Neutrophil (primary cell): ENCODE results near the gene ACOX2.

ENCODE experiments used
- H3K27ac ChIP-seq: fragments of 200-600 bp; sonication (generic); 2 replicates; pipeline ENCODE4 v1.5.1; 2016; ENCODE audit warnings: mild to moderate bottlenecking, moderate library complexity
- H3K27me3 ChIP-seq: fragments of 200-600 bp; sonication (generic); 2 replicates; pipeline ENCODE4 v1.6.0; 2016; ENCODE audit warnings: mild to moderate bottlenecking
- H3K36me3 ChIP-seq: fragments of 200-600 bp; sonication (generic); 2 replicates; pipeline ENCODE4 v1.5.1; 2017
- H3K4me1 ChIP-seq, 2 experiments: fragments of 200-600 bp in 1 of 2; sonication (generic) in 1 of 2; 1 replicate in 1 of 2; 2 replicates in 1 of 2; pipeline versions ENCODE4 v1.5.1 to v1.6.1; 2013 to 2016; ENCODE audit warnings: low read depth in 1 of 2, low read length in 1 of 2, mild to moderate bottlenecking in 1 of 2, moderate library complexity in 1 of 2; ENCODE audit not compliant: control insufficient read depth in 1 of 2, insufficient read depth in 1 of 2
- H3K4me3 ChIP-seq, 2 experiments: fragments of 200-600 bp in 1 of 2; sonication (generic) in 1 of 2; 1 replicate in 1 of 2; 2 replicates in 1 of 2; pipeline ENCODE4 v1.5.1; 2013 to 2016; ENCODE audit warnings: low read depth in 1 of 2, low read length in 1 of 2, mild to moderate bottlenecking in 1 of 2, moderate library complexity in 1 of 2
- H3K9me3 ChIP-seq: fragments of 200-600 bp; sonication (generic); 2 replicates; pipeline ENCODE4 v1.5.1; 2016
- TF ChIP-seq, protein P1 (sequence below): fragments of 200-600 bp; sonication (generic); IDR thresholded peaks from 2 replicates; pipeline ENCODE4 v1.5.1; 2016; ENCODE audit warnings: antibody characterized with exemption

The ACOX2 gene

DNA sequence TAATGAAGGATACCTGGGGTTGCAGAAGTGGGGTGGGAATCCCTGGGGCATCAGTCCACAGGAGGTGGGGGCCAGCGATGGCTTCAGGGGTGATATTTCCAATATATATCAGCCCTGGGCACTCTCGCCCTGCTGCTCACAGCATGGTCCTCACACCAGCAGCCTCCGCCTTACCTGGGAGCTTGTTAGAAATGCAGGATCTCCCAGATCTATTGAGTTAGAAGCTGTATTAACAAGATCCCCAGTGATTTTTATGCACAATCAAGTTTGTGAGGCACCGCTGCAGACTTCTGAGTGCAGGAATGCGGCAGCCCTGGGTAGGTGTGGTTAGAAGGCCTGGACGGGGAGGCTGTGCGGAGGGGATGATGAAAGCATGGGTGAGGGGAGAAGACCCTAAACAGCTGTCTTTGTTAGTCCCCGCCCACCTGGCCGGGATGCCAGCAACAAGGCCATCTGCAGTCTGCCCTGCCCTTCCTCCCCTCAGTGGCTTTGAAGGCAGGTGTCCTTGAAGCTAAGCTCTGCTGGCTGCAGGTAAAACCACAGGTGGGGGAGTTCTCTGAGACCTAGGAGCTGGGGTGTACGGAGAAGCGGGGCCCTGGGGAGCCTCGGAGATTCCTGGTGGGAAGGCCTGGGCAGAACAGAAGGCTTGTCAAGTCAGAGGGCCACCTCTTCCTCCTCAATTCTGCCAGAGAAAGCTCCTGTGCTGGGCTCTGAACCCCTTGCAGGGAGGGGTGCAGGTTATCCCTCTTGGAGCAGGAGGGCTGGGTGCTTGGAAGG, 28.8 kb upstream of the ACOX2 start:
- H3K4me3 ChIP-seq: no peak overlapping the region
- TF ChIP-seq, protein P1, sequence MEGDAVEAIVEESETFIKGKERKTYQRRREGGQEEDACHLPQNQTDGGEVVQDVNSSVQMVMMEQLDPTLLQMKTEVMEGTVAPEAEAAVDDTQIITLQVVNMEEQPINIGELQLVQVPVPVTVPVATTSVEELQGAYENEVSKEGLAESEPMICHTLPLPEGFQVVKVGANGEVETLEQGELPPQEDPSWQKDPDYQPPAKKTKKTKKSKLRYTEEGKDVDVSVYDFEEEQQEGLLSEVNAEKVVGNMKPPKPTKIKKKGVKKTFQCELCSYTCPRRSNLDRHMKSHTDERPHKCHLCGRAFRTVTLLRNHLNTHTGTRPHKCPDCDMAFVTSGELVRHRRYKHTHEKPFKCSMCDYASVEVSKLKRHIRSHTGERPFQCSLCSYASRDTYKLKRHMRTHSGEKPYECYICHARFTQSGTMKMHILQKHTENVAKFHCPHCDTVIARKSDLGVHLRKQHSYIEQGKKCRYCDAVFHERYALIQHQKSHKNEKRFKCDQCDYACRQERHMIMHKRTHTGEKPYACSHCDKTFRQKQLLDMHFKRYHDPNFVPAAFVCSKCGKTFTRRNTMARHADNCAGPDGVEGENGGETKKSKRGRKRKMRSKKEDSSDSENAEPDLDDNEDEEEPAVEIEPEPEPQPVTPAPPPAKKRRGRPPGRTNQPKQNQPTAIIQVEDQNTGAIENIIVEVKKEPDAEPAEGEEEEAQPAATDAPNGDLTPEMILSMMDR: no peak
- H3K9me3 ChIP-seq: no peaks in the 10 kb centered on the region
- H3K27me3 ChIP-seq: no peaks in the 10 kb centered on the region
- no peaks in the 10 kb centered on the region for H3K4me1 ChIP-seq
- no peak overlapping the region for H3K27ac ChIP-seq
- H3K36me3 ChIP-seq: no peaks in the 10 kb centered on the region

DNA sequence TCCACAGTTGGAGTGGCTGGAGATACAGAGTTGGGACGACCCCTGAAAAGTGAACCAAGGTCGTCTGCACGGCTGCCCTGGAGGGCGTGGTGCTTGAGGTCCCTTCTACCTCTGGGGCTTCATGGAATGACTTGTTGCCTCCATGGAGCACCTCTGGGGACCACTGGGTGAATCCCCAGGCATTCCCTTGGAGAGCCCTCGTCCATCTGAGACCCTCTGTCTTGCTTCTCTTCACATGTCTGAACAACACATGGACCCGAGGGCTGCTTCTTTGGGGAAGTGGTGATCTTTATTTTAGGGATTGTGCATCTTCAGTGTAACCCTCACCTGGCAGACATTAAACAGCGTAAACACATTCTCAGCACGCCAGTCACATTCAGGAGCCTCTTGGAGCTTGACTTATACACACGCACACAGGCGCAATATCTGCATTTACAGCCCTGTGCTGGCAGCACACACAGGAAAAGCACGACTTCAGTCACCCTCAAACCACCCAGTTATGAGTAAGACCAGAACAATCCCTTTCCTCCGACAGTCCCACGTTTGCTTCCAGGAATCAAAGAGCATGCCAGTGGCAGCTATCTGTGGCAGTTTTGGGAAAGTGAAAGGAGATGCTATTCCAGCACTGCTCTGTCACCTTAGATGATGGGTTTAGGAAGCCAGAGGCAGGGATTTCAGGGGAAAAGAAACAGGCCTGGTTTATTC, 27.6 kb upstream of the ACOX2 start:
- no peaks in the 10 kb centered on the region for H3K4me1 ChIP-seq
- H3K36me3 ChIP-seq: no peaks in the 10 kb centered on the region
- no peaks in the 10 kb centered on the region for H3K9me3 ChIP-seq
- H3K27ac ChIP-seq: no peak overlapping the region
- H3K27me3 ChIP-seq: no peaks in the 10 kb centered on the region
- TF ChIP-seq, protein P1: no peak
- no peak overlapping the region for H3K4me3 ChIP-seq

DNA sequence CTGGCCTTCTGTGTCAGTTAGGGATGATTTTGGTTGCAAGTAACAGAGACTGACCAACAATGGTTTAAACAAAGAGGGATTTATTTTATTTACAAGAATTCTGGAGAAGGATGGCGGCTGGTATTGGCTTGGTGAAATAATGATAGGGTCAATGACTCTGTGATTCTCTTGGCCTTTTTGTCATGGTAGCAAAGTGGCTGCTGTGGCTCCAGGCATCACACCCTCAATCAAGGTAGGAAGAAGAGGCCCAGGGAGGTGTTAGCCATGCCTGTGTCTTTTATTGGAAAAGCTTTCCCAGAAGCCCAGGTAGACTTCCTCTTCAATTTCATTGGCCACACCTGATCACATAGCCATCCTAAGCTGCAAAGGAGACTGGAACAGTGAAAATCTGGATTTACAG, 27.1 kb upstream of the ACOX2 start:
- H3K4me3 ChIP-seq: no peak overlapping the region
- H3K9me3 ChIP-seq: no peaks in the 10 kb centered on the region
- no peaks in the 10 kb centered on the region for H3K36me3 ChIP-seq
- TF ChIP-seq, protein P1: no peak
- no peaks in the 10 kb centered on the region for H3K4me1 ChIP-seq
- no peak overlapping the region for H3K27ac ChIP-seq
- H3K27me3 ChIP-seq: no peaks in the 10 kb centered on the region

DNA sequence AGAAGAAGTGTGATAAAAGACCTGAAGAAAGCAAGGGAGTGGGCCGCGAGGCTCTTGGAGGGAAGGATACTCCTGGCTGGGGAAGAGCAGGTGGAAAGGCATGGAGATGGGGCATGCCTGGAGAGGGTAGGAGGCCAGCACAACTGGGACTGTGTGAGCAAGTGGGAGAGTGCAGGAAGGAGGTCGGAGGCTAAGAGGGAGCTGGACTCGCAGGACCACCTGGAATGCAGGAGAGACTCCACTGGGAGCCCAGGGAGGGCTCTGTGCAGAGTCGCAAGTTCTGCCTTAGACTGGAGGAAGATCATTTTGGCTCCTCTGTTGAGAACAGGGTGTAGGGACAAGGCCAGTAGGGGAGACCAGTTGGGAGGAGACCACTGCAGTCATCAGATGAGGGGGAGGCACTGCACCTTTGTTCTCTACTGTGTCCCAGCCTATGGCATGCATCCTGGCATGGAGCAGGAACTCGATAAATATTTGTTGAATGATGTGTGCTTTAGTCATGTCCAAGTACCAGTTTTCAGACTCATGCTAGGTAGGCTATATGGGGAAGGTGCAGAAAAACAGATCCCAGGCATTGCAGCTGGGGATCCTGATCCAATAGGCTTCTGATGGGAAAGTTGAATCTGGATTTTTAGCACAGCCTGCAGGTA, 26.5 kb upstream of the ACOX2 start:
- Histone ChIP-seq H3K9me3 (no peaks in the 10 kb centered on the region), H3K36me3 (no peaks in the 10 kb centered on the region), H3K4me3 (no peak overlapping the region), H3K27me3 (no peaks in the 10 kb centered on the region), H3K27ac (no peak overlapping the region), H3K4me1 (no peaks in the 10 kb centered on the region)
- TF ChIP-seq, protein P1: no peak

DNA sequence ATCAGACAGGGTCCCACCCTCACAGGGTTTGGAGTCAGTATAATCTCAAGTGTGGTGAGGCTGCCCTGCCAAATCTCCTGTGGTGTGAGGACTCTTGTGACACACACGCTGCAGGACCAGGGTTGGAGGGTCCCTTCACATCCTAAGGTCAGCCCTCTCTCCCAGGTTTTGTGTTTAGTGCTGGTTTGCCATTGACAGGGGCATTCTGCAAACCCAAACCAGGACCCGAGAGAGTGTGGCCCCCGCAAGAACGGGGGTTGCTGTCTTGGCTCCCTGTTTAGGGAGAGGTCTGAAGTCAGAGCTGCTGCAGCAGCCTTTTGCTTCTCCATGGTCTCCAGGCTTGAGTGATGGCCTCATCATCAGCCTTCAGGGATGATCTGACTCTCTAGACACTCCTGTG, 25.5 kb upstream of the ACOX2 start:
- TF ChIP-seq, protein P1: no peak
- no peaks in the 10 kb centered on the region for H3K4me1 ChIP-seq
- H3K27me3 ChIP-seq: no peaks in the 10 kb centered on the region
- H3K9me3 ChIP-seq: no peaks in the 10 kb centered on the region
- H3K4me3 ChIP-seq: no peak overlapping the region
- no peaks in the 10 kb centered on the region for H3K36me3 ChIP-seq
- H3K27ac ChIP-seq: no peak overlapping the region
